Nephron progenitor cell (in vitro differentiated cells): ENCODE measurements around the gene RAC3.
A peak's percentile ranks its signal among the peaks of the same experiment; 100 is the strongest.

Source experiments
- DNase-seq: peaks from one replicate; pipeline ENCODE4 v3.0.0; 2021
- H3K27ac Mint-ChIP-seq: 2 replicates; pipeline ENCODE4 v1.8.0; 2021; ENCODE audit warnings: mild to moderate bottlenecking, moderate library complexity, mixed read lengths
- H3K27me3 Mint-ChIP-seq: 2 replicates; pipeline ENCODE4 v1.8.0; 2021; ENCODE audit warnings: mild to moderate bottlenecking, low read depth, mixed read lengths; ENCODE audit not compliant: poor library complexity
- H3K36me3 Mint-ChIP-seq: 2 replicates; pipeline ENCODE4 v1.8.0; 2021; ENCODE audit warnings: low read depth, mixed read lengths
- H3K4me1 Mint-ChIP-seq: 2 replicates; pipeline ENCODE4 v1.8.0; 2021; ENCODE audit warnings: mixed read lengths
- H3K4me3 Mint-ChIP-seq: 2 replicates; pipeline ENCODE4 v1.8.0; 2021; ENCODE audit warnings: mild to moderate bottlenecking, moderate library complexity, mixed read lengths
- H3K9me3 Mint-ChIP-seq: 2 replicates; pipeline ENCODE4 v1.8.0; 2021; ENCODE audit warnings: mild to moderate bottlenecking, moderate library complexity, mixed read lengths
- CTCF ChIP-seq: fragments of 200-600 bp; sonication (generic); IDR thresholded peaks from 2 replicates; pipeline ENCODE4 v1.5.0; 2021; ENCODE audit warnings: antibody characterized with exemption

The RAC3 gene

GRCh38 chr17:82003411-82004381 is 27.8 kb upstream of the RAC3 start:
- Mint-ChIP-seq H3K36me3 (no peaks in the 10 kb centered on the region), H3K9me3 (no peaks in the 10 kb centered on the region), H3K27me3 (no peaks in the 10 kb centered on the region), H3K4me1 (peaks cover 55% of the 10 kb centered on the region), H3K27ac (no peak overlapping the region), H3K4me3 (no peak overlapping the region)
- DNase-seq = peak; percentile 65
- TF ChIP-seq CTCF = no peak

- no peak for DNase-seq
- Mint-ChIP-seq H3K27ac (no peak overlapping the region), H3K4me3 (no peak overlapping the region), H3K36me3 (no peaks in the 10 kb centered on the region), H3K27me3 (no peaks in the 10 kb centered on the region), H3K4me1 (peaks cover 50% of the 10 kb centered on the region), H3K9me3 (no peaks in the 10 kb centered on the region)
- no peak for TF ChIP-seq CTCF
Observed at GRCh38 chr17:82004517-82005455, 26.7 kb upstream of the RAC3 start.

GRCh38 chr17:82005701-82006348 is 25.7 kb upstream of the RAC3 start:
- DNase-seq = peak; percentile 5
- Mint-ChIP-seq H3K9me3 (no peaks in the 10 kb centered on the region), H3K4me1 (peaks cover 41% of the 10 kb centered on the region), H3K27ac (no peak overlapping the region), H3K27me3 (no peaks in the 10 kb centered on the region), H3K4me3 (no peak overlapping the region), H3K36me3 (no peaks in the 10 kb centered on the region)
- TF ChIP-seq CTCF = no peak

GRCh38 chr17:82006468-82007227 is 24.8 kb upstream of the RAC3 start:
- TF ChIP-seq CTCF = no peak
- H3K27me3 Mint-ChIP-seq = no peaks in the 10 kb centered on the region
- H3K27ac Mint-ChIP-seq = no peak overlapping the region
- H3K4me3 Mint-ChIP-seq = no peak overlapping the region
- H3K4me1 Mint-ChIP-seq = peaks cover 36% of the 10 kb centered on the region
- H3K9me3 Mint-ChIP-seq = no peaks in the 10 kb centered on the region
- DNase-seq = no peak
- no peaks in the 10 kb centered on the region for H3K36me3 Mint-ChIP-seq

GRCh38 chr17:82007228-82007494 is 24.3 kb upstream of the RAC3 start:
- H3K4me1 Mint-ChIP-seq = peaks cover 32% of the 10 kb centered on the region
- DNase-seq = no peak
- no peaks in the 10 kb centered on the region for H3K27me3 Mint-ChIP-seq
- no peak overlapping the region for H3K27ac Mint-ChIP-seq
- no peaks in the 10 kb centered on the region for H3K36me3 Mint-ChIP-seq
- no peak for TF ChIP-seq CTCF
- no peaks in the 10 kb centered on the region for H3K9me3 Mint-ChIP-seq
- no peak overlapping the region for H3K4me3 Mint-ChIP-seq
